GM12878 (cell line): ENCODE measurements around the gene SOX5. TPM values are rescaled to one million over a fixed set of nuclear protein-coding genes. Genes with fewer than 3 reads are reported as not detected.

Experiments used
- ATAC-seq: fragments of 200-7000 bp; cut with Tn5 transposase; 3 replicates; pipeline ENCODE4 v1.9.1; 2020; ENCODE audit warnings: mild to moderate bottlenecking, moderate library complexity
- BruUV-seq: library from RNA; stranded (reverse); fragments of 400-500 nt; replicated peaks from 2 replicates; lab custom pipeline; 2021; lab: Mats Ljungman, UMichigan
- CTCF ChIA-PET: fragments of 300-600 bp; sonication (Branson Sonifier 250); formaldehyde crosslinking; extraction: SDS; loops from one replicate; lab custom pipeline; 2021; ENCODE audit warnings: inconsistent platforms; lab: Yijun Ruan, JAX
- POLR2A ChIA-PET: fragments of 350-600 bp; formaldehyde crosslinking; extraction: SDS; loops from one replicate; lab custom pipeline; 2021; ENCODE audit warnings: inconsistent platforms; lab: Charles Lee
- RAD21 ChIA-PET: fragments of 300-600 bp; sonication (Branson Sonifier 250); formaldehyde crosslinking; loops from one replicate; lab custom pipeline; 2023; ENCODE audit warnings: antibody characterized with exemption; ENCODE audit not compliant: unreplicated experiment; lab: Charles Lee
- SMC1A ChIA-PET: fragments of 300-600 bp; sonication (Branson Sonifier 250); formaldehyde crosslinking; loops from one replicate; lab custom pipeline; 2023; ENCODE audit not compliant: unreplicated experiment, uncharacterized antibody; lab: Charles Lee
- DNase-seq: peaks from one replicate; pipeline ENCODE4 v3.0.0-alpha.2; 2011; ENCODE audit warnings: low read depth, low spot score
- FAIRE-seq: peaks from 3 replicates; lab custom pipeline; 2011; peaks lifted over from hg19 to GRCh38; lab: Jason Lieb, UNC
- H2AFZ ChIP-seq: 2 replicates; pipeline ENCODE4 v1.6.0; 2011; ENCODE audit warnings: low read depth, low read length, control low read depth; ENCODE audit not compliant: control insufficient read depth
- H3K27ac ChIP-seq: 2 replicates; pipeline ENCODE4 v1.5.1; 2011; ENCODE audit warnings: control low read depth; ENCODE audit not compliant: control insufficient read depth, insufficient read depth
- H3K27me3 ChIP-seq, 2 experiments: replicated peaks in 1 of 2; 2 replicates each; pipeline versions ENCODE4 v1.6.0 to v1.6.1; 2011; ENCODE audit warnings: low read length in 1 of 2; ENCODE audit not compliant: control insufficient read depth in 2 of 2, insufficient read depth in 2 of 2
- H3K36me3 ChIP-seq, 2 experiments: 2 replicates each; pipeline ENCODE4 v1.5.1; 2011; ENCODE audit warnings: low read length in 1 of 2; ENCODE audit not compliant: control insufficient read depth in 2 of 2, insufficient read depth in 2 of 2
- H3K4me1 ChIP-seq: 2 replicates; pipeline ENCODE4 v1.6.1; 2011; ENCODE audit warnings: mild to moderate bottlenecking, low read length, moderate library complexity, mixed read lengths; ENCODE audit not compliant: control insufficient read depth, insufficient read depth
- H3K4me2 ChIP-seq: 2 replicates; pipeline ENCODE4 v1.6.0; 2011; ENCODE audit warnings: control low read depth; ENCODE audit not compliant: control insufficient read depth, insufficient read depth
- H3K4me3 ChIP-seq: fragments of 200-600 bp; sonication (generic); 2 replicates; pipeline ENCODE4 v1.5.1; 2016
- H3K79me2 ChIP-seq: 2 replicates; pipeline ENCODE4 v1.6.0; 2011; ENCODE audit warnings: low read length; ENCODE audit not compliant: control insufficient read depth, insufficient read depth
- H3K9ac ChIP-seq: 2 replicates; pipeline ENCODE4 v1.8.0; 2011; ENCODE audit warnings: low read length, control low read depth, mixed read lengths; ENCODE audit not compliant: control insufficient read depth, insufficient read depth
- H3K9me3 ChIP-seq: replicated peaks from 3 replicates; pipeline ENCODE4 v1.5.1; 2011; ENCODE audit warnings: mild to moderate bottlenecking, low read length; ENCODE audit not compliant: control insufficient read depth, insufficient read depth
- H4K20me1 ChIP-seq: 2 replicates; pipeline ENCODE4 v1.6.0; 2011; ENCODE audit not compliant: control insufficient read depth, insufficient read depth
- BHLHE40 ChIP-seq, 2 experiments: fragments of 450-650 bp in 1 of 2; IDR thresholded peaks; 2 replicates each; pipeline ENCODE4 v1.6.1; 2011 to 2017; ENCODE audit warnings: low read depth in 2 of 2, borderline replicate concordance in 1 of 2, improper control_type of control experiment in 1 of 2, low read length in 1 of 2, mild to moderate bottlenecking in 1 of 2
- CBFB ChIP-seq: IDR thresholded peaks from 2 replicates; pipeline ENCODE4 v1.6.1; 2016; ENCODE audit warnings: antibody characterized with exemption, low read depth
- CEBPB ChIP-seq, 2 experiments: fragments of 150-350 bp in 1 of 2; IDR thresholded peaks; 2 replicates each; pipeline ENCODE4 v1.6.1; 2012 to 2014; ENCODE audit warnings: low read depth in 2 of 2, low read length in 2 of 2, borderline replicate concordance in 1 of 2, inconsistent platforms in 1 of 2
- CREM ChIP-seq: IDR thresholded peaks from 2 replicates; pipeline ENCODE4 v1.6.1; 2014; ENCODE audit warnings: antibody characterized with exemption, low read depth
- CUX1 ChIP-seq: IDR thresholded peaks from 2 replicates; pipeline ENCODE4 v1.6.1; 2012; ENCODE audit warnings: improper control_type of control experiment, low read depth, low read length; ENCODE audit not compliant: insufficient replicate concordance
- DPF2 ChIP-seq: fragments of 450-650 bp; IDR thresholded peaks from 2 replicates; pipeline ENCODE4 v1.6.1; 2017; ENCODE audit warnings: mild to moderate bottlenecking
- GABPA ChIP-seq: IDR thresholded peaks from 2 replicates; pipeline ENCODE4 v1.6.1; 2014; ENCODE audit warnings: antibody characterized with exemption, low read depth, mild to moderate bottlenecking, inconsistent platforms
- KDM1A ChIP-seq: fragments of 200-600 bp; sonication (generic); IDR thresholded peaks from 2 replicates; pipeline ENCODE4 v1.6.1; 2016; ENCODE audit warnings: borderline replicate concordance
- MEF2B ChIP-seq: fragments of 450-650 bp; IDR thresholded peaks from 2 replicates; pipeline ENCODE4 v1.6.1; 2018; ENCODE audit warnings: mild to moderate bottlenecking, moderate library complexity; ENCODE audit not compliant: partially characterized antibody, poor library complexity, severe bottlenecking
- NR2C1 ChIP-seq: fragments of 450-650 bp; IDR thresholded peaks from 2 replicates; pipeline ENCODE4 v1.6.1; 2017; ENCODE audit warnings: antibody characterized with exemption, mild to moderate bottlenecking, moderate library complexity
- PML ChIP-seq: IDR thresholded peaks from 2 replicates; pipeline ENCODE4 v1.6.1; 2012; ENCODE audit warnings: low read length, inconsistent platforms
- POU2F2 ChIP-seq: IDR thresholded peaks from 3 replicates; pipeline ENCODE4 v1.6.1; 2011; ENCODE audit warnings: low read depth, mild to moderate bottlenecking, low read length, borderline replicate concordance
- SIN3A ChIP-seq: IDR thresholded peaks from 2 replicates; pipeline ENCODE4 v1.6.1; 2012; ENCODE audit warnings: low read depth, low read length, improper control_type of control experiment
- SMC3 ChIP-seq: IDR thresholded peaks from 2 replicates; pipeline ENCODE4 v1.6.1; 2011; ENCODE audit warnings: low read length, improper control_type of control experiment, borderline replicate concordance
- ZBTB40 ChIP-seq: fragments of 450-650 bp; IDR thresholded peaks from 2 replicates; pipeline ENCODE4 v1.6.1; 2016; ENCODE audit warnings: mild to moderate bottlenecking, moderate library complexity, borderline replicate concordance
- WGBS: methylation state at CpG from one replicate; pipeline ENCODE4 v1.1.6; 2016; ENCODE audit warnings: low lambda C conversion rate; ENCODE audit not compliant: insufficient replicate concordance, insufficient coverage; ENCODE audit errors: missing lambda C conversion rate; 5-methylcytosine and 5-hydroxymethylcytosine counted together
- in situ Hi-C: fragments of 300-500 bp; cut with MboI; formaldehyde crosslinking; loops from 9 replicates; pipeline ENCODE4 v1.14.3; 2018; ENCODE audit warnings: mixed read lengths
- intact Hi-C: fragments of 100-400 bp; cut with micrococcal nuclease; formaldehyde crosslinking; loops from one replicate; pipeline ENCODE4 v1.14.2; 2022; ENCODE audit not compliant: unreplicated experiment
- polyA plus RNA-seq, 11 experiments: library from polyadenylated mRNA; depleted of rRNA in 4 of 11; unstranded in 6 of 11; stranded (reverse) in 5 of 11; fragments of >200 nt; fragmentation: Nextera tagmentation in 4 of 11; fragmentation: Illumina TruSeq in 1 of 11; extraction: Ambion mirVana in 4 of 11; extraction: Trizol in 1 of 11; gene quantifications; 1 replicate in 1 of 11; 2 replicates in 10 of 11; pipeline versions ENCODE4 v1.2.1 to v1.2.3, GENCODE V29; 2011 to 2016; ENCODE audit warnings: inconsistent platforms in 2 of 11, missing spikeins in 2 of 11, low read depth in 1 of 11
- total RNA-seq, 4 experiments: library from RNA; depleted of rRNA in 3 of 4; stranded (reverse); fragments of >200 nt in 3 of 4; fragmentation: Illumina TruSeq in 1 of 4; extraction: Trizol in 1 of 4; gene quantifications; 2 replicates each; pipeline versions ENCODE4 v1.2.1 to v1.2.3, GENCODE V29; 2013 to 2021
- TF ChIP-seq, protein P1 (sequence below): fragments of 450-650 bp; IDR thresholded peaks from 2 replicates; pipeline ENCODE4 v1.6.1; 2016; ENCODE audit warnings: mild to moderate bottlenecking

Gene SOX5
- total and polyA plus RNA-seq, 10 of the 15 experiments (the other 5 are each of a cell fraction or from before 2014, with no cell fraction given): 0.08 to 1.0 (median 0.24) TPM

- SMC1A ChIA-PET: no interaction called here
- intact Hi-C loops: no loop called here
- no peak for DNase-seq
- H2AFZ ChIP-seq: no peak overlapping the region
- H3K4me3 ChIP-seq: no peak overlapping the region
- no peaks in the 10 kb centered on the region for H3K9me3 ChIP-seq
- no peak for TF ChIP-seq CBFB
- no peak for TF ChIP-seq CUX1
- TF ChIP-seq DPF2: no peak
- TF ChIP-seq CREM: no peak
- no peak for TF ChIP-seq BHLHE40 (IDR thresholded peaks at IDR 0.05; ENCODE audit: borderline replicate concordance in 1 of 2, low read depth in 2 of 2, low read length in 1 of 2)
- no peak for TF ChIP-seq NR2C1
- TF ChIP-seq POU2F2: no peak
- TF ChIP-seq PML: no peak
- no peak for TF ChIP-seq KDM1A
- no peak for TF ChIP-seq ZBTB40
- no peak for TF ChIP-seq GABPA
- TF ChIP-seq CEBPB (IDR thresholded peaks at IDR 0.05; ENCODE audit: borderline replicate concordance in 1 of 2, low read depth in 2 of 2, low read length in 2 of 2): no peak
- no peak for TF ChIP-seq SIN3A
- no peak for TF ChIP-seq SMC3
- no peak for TF ChIP-seq MEF2B
- TF ChIP-seq, protein P1, sequence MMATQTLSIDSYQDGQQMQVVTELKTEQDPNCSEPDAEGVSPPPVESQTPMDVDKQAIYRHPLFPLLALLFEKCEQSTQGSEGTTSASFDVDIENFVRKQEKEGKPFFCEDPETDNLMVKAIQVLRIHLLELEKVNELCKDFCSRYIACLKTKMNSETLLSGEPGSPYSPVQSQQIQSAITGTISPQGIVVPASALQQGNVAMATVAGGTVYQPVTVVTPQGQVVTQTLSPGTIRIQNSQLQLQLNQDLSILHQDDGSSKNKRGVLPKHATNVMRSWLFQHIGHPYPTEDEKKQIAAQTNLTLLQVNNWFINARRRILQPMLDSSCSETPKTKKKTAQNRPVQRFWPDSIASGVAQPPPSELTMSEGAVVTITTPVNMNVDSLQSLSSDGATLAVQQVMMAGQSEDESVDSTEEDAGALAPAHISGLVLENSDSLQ: no peak
- TF ChIP-seq, all 136 proteins: peak for 0
- Histone ChIP-seq H3K79me2 (no peaks in the 10 kb centered on the region), H3K9ac (no peak overlapping the region), H4K20me1 (no peaks in the 10 kb centered on the region), H3K36me3 (no peaks in the 10 kb centered on the region), H3K4me1 (no peaks in the 10 kb centered on the region), H3K4me2 (no peak overlapping the region), H3K27me3 (no peaks in the 10 kb centered on the region), H3K27ac (no peak overlapping the region)
- CTCF ChIA-PET: no interaction called here
- FAIRE-seq (no peak), ATAC-seq (no peak)
- POLR2A ChIA-PET: no interaction called here
- RAD21 ChIA-PET: no interaction called here
- WGBS: 84% methylated on average over 3 of the region's 3 CpGs
- no TSS peak for BruUV-seq
- in situ Hi-C loops: no loop called here
These were observed 407.3 kb downstream of the SOX5 start for GRCh38 chr12:23542187-23542586.
